Measurements from ENCODE around the gene MAD1L1. TPM values are rescaled to one million over a fixed set of nuclear protein-coding genes. Genes with fewer than 3 reads are reported as not detected.

The MAD1L1 gene
- total and polyA plus RNA-seq, 2 of the 8 experiments (the other 6 are each of a cell fraction or from before 2014, with no cell fraction given), result 40.4 to 44.6 TPM

DNA sequence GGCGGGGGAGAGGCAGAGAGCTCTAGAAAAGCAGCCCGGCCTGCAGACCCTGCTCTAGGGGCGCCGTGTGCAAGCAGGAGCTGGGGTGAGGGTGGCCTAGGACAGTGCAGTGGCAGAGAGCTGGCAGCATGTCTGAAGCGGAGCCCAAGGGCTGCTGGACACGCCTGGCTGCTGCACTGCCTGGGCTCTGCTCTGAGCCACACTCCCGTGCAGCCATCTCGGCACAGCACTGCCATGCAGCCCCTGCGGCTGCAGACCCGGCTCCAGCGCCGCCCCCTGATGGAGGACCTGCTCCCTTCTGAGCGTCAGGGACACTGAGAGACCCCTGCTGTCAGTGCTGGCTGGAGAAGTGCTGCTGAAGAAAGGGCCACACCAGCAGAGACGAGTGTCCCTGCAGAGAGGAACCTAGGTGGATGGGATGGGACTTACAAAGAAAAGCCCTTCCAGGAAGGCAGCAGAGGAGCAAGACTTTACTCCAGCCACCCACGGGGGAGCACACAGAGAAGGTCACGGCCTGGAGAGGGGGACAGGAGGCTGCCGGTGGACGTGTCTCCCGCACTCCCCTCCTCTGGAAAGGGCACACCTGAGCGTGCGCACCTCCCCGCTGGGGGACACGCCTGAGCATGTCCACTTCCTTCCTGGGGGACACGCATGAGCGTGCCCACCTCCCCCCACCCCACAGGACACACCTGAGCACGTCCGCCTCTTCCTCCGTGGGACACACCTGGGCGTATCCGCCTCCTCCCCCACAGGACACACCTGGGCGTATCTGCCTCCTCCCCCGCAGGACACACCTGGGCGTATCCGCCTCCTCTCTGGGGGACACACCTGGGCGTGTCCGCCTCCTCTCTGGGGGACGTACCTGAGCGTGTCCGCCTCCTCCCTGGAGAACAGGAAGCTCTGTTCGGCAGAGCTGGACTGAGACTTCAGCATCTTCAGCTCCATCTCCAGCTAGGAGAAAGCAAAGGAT is 252.9 kb downstream of the MAD1L1 start (continued):
- TF ChIP-seq, protein P1, sequence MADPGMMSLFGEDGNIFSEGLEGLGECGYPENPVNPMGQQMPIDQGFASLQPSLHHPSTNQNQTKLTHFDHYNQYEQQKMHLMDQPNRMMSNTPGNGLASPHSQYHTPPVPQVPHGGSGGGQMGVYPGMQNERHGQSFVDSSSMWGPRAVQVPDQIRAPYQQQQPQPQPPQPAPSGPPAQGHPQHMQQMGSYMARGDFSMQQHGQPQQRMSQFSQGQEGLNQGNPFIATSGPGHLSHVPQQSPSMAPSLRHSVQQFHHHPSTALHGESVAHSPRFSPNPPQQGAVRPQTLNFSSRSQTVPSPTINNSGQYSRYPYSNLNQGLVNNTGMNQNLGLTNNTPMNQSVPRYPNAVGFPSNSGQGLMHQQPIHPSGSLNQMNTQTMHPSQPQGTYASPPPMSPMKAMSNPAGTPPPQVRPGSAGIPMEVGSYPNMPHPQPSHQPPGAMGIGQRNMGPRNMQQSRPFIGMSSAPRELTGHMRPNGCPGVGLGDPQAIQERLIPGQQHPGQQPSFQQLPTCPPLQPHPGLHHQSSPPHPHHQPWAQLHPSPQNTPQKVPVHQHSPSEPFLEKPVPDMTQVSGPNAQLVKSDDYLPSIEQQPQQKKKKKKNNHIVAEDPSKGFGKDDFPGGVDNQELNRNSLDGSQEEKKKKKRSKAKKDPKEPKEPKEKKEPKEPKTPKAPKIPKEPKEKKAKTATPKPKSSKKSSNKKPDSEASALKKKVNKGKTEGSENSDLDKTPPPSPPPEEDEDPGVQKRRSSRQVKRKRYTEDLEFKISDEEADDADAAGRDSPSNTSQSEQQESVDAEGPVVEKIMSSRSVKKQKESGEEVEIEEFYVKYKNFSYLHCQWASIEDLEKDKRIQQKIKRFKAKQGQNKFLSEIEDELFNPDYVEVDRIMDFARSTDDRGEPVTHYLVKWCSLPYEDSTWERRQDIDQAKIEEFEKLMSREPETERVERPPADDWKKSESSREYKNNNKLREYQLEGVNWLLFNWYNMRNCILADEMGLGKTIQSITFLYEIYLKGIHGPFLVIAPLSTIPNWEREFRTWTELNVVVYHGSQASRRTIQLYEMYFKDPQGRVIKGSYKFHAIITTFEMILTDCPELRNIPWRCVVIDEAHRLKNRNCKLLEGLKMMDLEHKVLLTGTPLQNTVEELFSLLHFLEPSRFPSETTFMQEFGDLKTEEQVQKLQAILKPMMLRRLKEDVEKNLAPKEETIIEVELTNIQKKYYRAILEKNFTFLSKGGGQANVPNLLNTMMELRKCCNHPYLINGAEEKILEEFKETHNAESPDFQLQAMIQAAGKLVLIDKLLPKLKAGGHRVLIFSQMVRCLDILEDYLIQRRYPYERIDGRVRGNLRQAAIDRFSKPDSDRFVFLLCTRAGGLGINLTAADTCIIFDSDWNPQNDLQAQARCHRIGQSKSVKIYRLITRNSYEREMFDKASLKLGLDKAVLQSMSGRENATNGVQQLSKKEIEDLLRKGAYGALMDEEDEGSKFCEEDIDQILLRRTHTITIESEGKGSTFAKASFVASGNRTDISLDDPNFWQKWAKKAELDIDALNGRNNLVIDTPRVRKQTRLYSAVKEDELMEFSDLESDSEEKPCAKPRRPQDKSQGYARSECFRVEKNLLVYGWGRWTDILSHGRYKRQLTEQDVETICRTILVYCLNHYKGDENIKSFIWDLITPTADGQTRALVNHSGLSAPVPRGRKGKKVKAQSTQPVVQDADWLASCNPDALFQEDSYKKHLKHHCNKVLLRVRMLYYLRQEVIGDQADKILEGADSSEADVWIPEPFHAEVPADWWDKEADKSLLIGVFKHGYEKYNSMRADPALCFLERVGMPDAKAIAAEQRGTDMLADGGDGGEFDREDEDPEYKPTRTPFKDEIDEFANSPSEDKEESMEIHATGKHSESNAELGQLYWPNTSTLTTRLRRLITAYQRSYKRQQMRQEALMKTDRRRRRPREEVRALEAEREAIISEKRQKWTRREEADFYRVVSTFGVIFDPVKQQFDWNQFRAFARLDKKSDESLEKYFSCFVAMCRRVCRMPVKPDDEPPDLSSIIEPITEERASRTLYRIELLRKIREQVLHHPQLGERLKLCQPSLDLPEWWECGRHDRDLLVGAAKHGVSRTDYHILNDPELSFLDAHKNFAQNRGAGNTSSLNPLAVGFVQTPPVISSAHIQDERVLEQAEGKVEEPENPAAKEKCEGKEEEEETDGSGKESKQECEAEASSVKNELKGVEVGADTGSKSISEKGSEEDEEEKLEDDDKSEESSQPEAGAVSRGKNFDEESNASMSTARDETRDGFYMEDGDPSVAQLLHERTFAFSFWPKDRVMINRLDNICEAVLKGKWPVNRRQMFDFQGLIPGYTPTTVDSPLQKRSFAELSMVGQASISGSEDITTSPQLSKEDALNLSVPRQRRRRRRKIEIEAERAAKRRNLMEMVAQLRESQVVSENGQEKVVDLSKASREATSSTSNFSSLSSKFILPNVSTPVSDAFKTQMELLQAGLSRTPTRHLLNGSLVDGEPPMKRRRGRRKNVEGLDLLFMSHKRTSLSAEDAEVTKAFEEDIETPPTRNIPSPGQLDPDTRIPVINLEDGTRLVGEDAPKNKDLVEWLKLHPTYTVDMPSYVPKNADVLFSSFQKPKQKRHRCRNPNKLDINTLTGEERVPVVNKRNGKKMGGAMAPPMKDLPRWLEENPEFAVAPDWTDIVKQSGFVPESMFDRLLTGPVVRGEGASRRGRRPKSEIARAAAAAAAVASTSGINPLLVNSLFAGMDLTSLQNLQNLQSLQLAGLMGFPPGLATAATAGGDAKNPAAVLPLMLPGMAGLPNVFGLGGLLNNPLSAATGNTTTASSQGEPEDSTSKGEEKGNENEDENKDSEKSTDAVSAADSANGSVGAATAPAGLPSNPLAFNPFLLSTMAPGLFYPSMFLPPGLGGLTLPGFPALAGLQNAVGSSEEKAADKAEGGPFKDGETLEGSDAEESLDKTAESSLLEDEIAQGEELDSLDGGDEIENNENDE (IDR thresholded peaks at IDR 0.05; ENCODE audit: insufficient replicate concordance, low read length), result no peak
- TF ChIP-seq POLR2AphosphoS5 (IDR thresholded peaks at IDR 0.05; ENCODE audit: low read depth, low read length), result peak; percentile 85
- no peak for TF ChIP-seq CREB1 (IDR thresholded peaks at IDR 0.05)
- no peak for TF ChIP-seq BRCA1 (IDR thresholded peaks at IDR 0.05; ENCODE audit: low read depth, low read length)
- TF ChIP-seq FOSL1 (IDR thresholded peaks at IDR 0.05; ENCODE audit: insufficient read depth, low read depth, low read length), result no peak
- TF ChIP-seq NANOG (IDR thresholded peaks at IDR 0.05; ENCODE audit: insufficient read depth, low read depth, low read length, poor library complexity, severe bottlenecking), result no peak
- no peak for TF ChIP-seq PHF8 (conservative IDR thresholded peaks at IDR 0.05; ENCODE audit: low read depth, low read length)
- TF ChIP-seq SP4 (IDR thresholded peaks at IDR 0.05; ENCODE audit: low read length), result 0 out of 2 replicates have a peak, but pooled peaks have one; percentile 77
- TF ChIP-seq, protein P2, sequence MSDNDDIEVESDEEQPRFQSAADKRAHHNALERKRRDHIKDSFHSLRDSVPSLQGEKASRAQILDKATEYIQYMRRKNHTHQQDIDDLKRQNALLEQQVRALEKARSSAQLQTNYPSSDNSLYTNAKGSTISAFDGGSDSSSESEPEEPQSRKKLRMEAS (IDR thresholded peaks at IDR 0.05), result no peak
